Measurements from ENCODE around the gene LETMD1. TPM values are rescaled to one million over a fixed set of nuclear protein-coding genes. Genes with fewer than 3 reads are reported as not detected.

Gene LETMD1
- total RNA-seq, 1 donor = 23.7 TPM

DNA sequence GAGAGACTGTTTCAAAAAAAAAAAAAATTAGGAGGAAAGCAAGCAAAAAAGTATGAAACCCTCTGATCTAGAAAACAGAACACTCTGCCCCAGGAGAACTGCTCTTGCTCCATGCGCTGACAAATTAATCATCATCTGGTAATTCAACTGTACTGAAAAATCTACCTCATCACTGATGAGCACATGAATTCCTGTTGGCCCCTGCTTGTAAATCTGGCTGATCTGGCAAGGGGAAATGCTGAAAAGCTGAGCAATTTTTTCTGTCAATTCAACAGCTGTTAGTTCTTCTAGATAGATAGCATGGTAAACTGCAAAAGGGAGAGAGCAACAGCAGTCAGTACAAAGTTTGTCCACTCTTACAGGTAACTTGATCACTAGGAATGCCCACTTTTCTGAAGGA lies 50.5 kb downstream of the LETMD1 start:
- no peak overlapping the region for H3K4me3 ChIP-seq (ENCODE audit: low read depth, low read length)
- peak; percentile 13 for DNase-seq (ENCODE audit: low read depth)
- TF ChIP-seq CTCF (IDR thresholded peaks at IDR 0.05; ENCODE audit: insufficient read depth, low read depth, low read length) = no peak

DNA sequence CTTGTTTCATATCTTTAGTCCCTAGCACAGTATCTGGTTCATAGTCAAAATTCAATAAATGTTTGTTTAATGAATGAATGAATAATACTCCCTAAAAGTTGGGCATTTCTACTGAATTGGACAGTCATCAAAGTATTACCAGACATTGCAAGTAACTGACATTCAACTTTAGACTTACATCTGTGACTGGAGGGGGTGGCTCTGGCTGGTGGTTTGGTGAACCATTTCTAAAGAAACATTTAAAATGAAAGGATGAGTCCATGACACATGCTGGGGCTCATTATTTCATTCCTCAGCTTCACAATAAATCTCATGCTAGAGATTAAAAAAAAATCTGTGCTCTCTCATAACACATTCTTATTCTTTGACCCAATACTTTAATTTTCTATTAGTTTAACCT lies 55.9 kb downstream of the LETMD1 start:
- TF ChIP-seq CTCF (IDR thresholded peaks at IDR 0.05; ENCODE audit: insufficient read depth, low read depth, low read length) = no peak
- no peak for DNase-seq (ENCODE audit: low read depth)
- H3K4me3 ChIP-seq (ENCODE audit: low read depth, low read length) = no peak overlapping the region

- no peak for TF ChIP-seq CTCF (IDR thresholded peaks at IDR 0.05; ENCODE audit: insufficient read depth, low read depth, low read length)
- no peak for DNase-seq (ENCODE audit: low read depth)
- H3K4me3 ChIP-seq (ENCODE audit: low read depth, low read length) = no peak overlapping the region
Observed at GRCh38 chr12:51108136-51108535, 60.0 kb downstream of the LETMD1 start.

Small RNA genes lying within 50 kb of the gene (small RNA-seq; reads per million reads assigned to genes)
- not detected for gene RNU6-1273P
- not detected for gene RNU6-87P

Other genes with a start within 250 kb of the LETMD1 start
- gene TMPRSS12, start 205.4 kb upstream of the LETMD1 start, total RNA-seq = under 0.01 TPM in 1 of 2 replicates, not detected in the other
- gene HIGD1C, start 95.8 kb upstream of the LETMD1 start, total RNA-seq = not detected in 2 replicates
- 39.0 and 56.6 TPM in 2 replicates for gene SLC11A2, start 21.9 kb upstream of the LETMD1 start, total RNA-seq
- gene CSRNP2, start 35.3 kb downstream of the LETMD1 start, total RNA-seq = 23.2 and 25.9 TPM in 2 replicates
- gene TFCP2, start 124.8 kb downstream of the LETMD1 start, total RNA-seq = 6.4 and 7.8 TPM in 2 replicates
- 3.5 and 4.5 TPM in 2 replicates for gene POU6F1, start 169.7 kb downstream of the LETMD1 start, total RNA-seq
- gene DAZAP2, start 190.5 kb downstream of the LETMD1 start, total RNA-seq = 106 and 139 TPM in 2 replicates
- gene SMAGP, start 222.1 kb downstream of the LETMD1 start, total RNA-seq = 5.2 and 8.4 TPM in 2 replicates